GM21423 (cell line): ENCODE measurements around the gene PTS.

ENCODE experiments used
- ATAC-seq: cut with Tn5 transposase; IDR thresholded peaks from one replicate; pipeline ENCODE4 v1.9.1; 2021; ENCODE audit warnings: mild to moderate bottlenecking, moderate library complexity; ENCODE audit not compliant: unreplicated experiment

PTS gene

DNA sequence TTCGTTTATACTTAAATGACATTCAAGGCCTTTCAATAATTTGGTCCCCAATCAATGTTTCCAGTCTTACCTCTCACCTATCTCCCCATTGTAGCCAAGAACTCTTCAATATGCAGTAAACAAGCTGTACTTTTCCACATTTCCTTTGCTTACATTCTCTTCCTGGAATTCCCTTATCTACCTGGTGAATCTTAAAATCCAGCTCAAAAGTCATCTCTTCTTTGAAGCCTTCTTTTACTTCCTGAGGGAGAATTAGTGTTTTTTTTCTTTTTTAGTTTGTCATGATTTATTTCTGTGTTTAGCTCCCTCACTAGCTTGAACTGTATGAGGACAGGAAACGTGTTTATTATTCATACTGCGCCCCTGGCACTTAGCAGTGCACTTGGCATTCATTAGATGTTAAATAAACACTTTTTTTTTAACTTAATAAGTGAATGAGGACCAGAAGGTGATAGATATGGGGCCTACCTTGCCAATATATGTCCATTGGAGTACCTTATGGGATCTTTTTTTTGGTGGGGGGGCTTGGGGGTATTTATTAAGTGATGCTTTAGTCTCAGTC is 4.9 kb upstream of the PTS start:
- no peak for ATAC-seq

DNA sequence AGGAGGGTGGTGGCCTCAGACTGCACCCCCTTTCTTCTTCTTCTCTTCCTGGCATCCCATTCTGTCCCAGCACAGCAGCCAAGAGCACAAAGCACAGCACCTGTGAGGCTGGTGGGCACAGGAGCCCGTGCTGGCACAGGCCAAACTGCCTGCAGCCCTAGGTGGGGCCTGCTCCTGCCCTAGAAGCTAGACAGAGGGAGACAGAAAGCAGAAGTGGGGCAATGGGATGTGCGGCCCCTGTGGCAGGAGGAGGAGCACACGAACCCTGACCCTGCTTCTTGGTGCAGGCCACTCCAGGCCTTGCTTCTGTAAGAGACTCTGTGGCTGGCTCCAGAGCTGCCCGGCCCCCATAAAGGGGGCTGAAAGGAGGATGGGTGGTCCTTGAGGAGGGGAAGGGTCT is 3.9 kb upstream of the PTS start:
- no peak for ATAC-seq

DNA sequence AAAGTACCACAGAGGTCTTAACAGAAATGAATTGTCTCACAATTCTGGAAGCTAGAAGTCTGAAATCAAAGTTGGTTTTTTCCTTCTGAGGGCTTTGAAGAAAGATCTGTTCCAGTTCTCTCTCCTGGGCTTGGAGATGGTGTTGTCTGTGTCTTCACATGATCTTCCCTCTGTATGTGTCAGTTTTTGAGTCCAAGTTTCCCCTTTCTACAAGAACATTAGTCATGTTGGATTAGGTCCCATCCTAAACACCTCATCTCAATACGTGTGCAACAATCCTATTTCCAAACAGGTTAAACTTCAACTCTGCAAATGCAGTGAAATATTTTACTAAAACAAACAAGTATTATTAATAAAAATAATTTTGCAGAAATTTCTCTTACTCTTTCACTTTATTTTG is 3.1 kb upstream of the PTS start:
- no peak for ATAC-seq

GRCh38 chr11:112223754-112224532 is 2.3 kb upstream of the PTS start:
- no peak for ATAC-seq

DNA sequence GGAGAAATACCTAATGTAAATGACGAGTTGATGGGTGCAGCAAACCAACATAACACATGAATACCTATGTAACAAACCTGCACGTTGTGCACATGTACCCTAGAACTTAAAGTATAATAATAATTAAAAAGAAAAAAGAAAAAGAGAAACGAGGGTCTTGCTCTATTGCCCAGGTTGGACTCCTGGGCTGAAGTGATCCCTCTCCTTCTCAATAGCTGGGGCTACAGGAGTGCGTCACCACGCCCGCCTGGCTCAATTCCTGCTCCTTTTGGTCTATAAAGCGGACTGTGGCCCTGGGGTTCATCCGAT is 521 bp upstream of the PTS start:
- ATAC-seq: no peak

- ATAC-seq: peak; percentile 42
Measured at GRCh38 chr11:112226831-112227401, 688 bp downstream of the PTS start.

DNA sequence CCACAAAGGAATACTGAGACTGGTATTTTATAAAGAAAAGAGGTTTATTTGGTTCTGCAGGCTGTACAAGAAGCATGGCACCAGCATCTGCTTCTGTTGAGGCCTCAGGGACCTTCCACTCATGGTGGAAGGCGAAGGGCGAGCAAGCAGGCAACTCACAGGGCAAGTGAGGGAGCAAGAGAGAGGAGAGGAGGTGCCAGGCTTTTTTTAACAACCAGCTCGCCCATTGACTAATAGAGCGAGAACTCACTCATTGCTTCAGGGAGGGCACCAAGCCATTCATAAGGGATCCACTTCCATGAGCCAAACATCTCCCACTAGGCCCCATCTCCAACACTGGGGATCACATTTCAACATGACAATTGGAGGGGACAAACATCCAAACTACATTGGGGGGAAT is 1.2 kb downstream of the PTS start:
- no peak for ATAC-seq

- no peak for ATAC-seq
Measured at GRCh38 chr11:112228706-112229105, 2.5 kb downstream of the PTS start.

- no peak for ATAC-seq
Measured at GRCh38 chr11:112229159-112229558, 2.9 kb downstream of the PTS start.

DNA sequence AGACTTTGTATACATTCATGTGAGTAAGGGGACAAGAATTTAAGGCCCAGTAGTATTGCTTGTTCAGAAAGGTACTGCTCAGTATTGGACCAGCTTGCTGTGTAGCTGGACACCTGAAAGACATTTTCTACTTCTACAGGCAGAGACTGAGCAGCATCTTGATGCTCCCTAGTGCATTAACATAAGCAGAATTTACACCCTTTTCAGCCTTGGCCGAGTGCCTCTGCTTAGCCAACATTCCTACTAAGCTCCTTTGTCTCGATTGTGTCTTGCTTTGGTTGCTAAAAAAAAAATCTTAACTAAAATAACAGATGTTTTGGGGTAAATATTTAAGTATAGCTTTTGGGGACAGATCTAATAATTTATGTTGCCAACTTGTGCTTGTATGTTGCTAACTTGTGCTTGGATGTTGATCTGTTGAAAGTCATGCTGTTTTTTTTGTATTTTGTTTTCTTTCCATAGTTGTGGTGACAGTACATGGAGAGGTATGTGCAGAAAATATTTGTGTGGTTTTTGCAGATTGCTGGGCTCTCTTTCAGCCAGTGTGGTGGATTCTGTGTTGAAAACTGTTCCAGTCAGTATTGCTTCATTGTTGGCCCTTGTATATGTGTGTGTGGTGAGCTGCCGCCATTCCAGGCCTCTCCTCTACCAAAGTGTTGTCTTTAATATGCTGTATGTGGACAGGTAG is 3.7 kb downstream of the PTS start:
- no peak for ATAC-seq

DNA sequence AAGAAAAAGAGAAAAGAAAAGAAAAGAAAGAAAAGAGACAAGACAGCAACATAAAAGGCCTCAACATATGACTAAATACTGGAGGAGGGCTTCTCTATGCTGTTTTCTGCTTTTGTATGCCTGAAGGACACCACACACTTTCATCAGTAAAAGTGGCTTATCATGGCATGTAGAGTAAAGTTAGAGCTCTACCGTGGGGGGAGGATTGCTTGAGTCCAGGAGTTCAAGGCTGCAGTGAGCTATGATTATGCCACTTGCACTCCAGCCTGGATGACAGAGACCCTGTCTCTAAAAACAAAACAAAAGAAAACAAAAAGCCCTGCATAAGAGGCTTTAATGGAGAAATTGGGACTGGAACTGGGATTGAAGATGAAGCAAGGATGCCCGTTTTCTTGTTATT is 5.7 kb downstream of the PTS start:
- ATAC-seq: no peak

GRCh38 chr11:112235750-112236390 is 9.6 kb downstream of the PTS start:
- ATAC-seq: no peak

DNA sequence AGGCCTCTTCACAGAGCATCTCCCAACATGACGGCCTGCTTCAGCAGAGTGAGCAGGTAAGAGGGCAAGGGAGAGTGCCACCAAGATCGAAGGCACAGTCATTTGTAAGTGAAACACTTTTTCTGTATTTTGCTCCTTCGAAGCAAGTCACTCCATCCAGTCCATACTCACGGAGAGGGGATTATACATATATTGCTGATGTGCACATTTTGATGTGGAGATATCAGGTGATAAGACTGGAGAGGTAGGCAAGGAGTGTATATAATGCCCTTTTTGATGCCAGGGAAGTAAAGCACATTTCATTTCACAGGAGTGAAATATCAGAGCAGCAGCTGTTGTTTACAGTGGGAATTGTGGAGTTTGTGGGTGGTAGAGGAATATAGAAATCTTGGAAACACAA is 11.2 kb downstream of the PTS start:
- no peak for ATAC-seq

DNA sequence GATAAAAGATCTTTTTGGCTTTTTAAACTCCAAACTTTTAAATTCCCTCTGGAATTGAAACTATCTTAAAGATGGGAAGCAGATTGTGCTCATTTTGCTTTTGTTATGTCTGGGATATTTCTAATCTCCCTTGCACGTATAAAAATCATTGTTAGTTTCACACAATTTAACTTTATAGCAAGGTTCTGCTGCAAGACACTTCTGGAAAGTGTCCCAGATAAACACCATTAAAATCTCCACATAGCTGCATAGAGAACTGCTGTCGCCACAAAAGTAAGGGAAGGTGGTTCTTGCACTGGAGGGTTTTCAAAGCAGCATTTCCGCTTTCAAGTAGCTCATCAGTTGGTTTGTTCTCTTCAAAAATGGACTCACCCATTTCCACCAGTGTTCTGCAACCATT is 11.8 kb downstream of the PTS start:
- no peak for ATAC-seq

DNA sequence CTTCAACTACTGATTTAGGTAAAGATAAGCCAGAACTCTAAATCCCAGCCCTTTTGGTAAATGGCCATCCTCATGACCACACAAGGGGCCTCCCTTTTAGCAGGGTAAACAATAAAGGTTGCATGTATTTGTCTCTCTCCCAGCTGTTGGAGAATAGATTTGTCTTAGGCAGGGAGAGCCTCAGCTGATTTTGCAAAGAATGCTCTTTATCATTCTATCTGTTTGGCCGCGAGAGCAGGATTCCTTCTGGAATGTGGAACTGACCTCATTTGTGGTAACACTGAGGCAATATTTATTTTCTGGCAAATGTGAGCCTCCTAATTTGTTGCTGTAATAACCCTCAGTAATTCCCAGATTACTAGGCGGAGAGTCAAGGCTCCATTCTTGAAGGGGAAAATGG is 15.3 kb downstream of the PTS start:
- ATAC-seq: no peak

DNA sequence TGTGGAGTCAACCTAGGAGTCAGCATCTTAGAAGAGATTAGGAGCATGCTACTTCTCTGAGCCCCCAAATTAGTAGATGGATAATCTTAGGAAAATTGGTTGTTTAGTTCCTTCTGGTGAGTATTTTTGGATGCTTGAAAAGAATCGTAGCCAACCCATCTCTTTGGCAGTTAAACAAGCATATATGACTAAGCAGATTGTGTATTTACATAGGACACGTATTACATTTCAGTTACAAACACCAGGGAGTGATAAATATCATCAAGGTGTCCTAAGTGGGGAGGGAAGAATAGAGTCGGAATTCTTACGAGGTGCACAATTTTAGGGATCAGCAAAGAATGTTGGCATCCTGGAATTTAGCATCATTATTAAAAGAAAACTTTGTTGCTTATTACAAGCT is 21.0 kb downstream of the PTS start:
- no peak for ATAC-seq

- ATAC-seq: no peak
Measured at GRCh38 chr11:112248201-112248600, 22.0 kb downstream of the PTS start.

- no peak for ATAC-seq
Measured at GRCh38 chr11:112249871-112250610, 23.8 kb downstream of the PTS start.

GRCh38 chr11:112253605-112254242 is 27.5 kb downstream of the PTS start:
- ATAC-seq: no peak

DNA sequence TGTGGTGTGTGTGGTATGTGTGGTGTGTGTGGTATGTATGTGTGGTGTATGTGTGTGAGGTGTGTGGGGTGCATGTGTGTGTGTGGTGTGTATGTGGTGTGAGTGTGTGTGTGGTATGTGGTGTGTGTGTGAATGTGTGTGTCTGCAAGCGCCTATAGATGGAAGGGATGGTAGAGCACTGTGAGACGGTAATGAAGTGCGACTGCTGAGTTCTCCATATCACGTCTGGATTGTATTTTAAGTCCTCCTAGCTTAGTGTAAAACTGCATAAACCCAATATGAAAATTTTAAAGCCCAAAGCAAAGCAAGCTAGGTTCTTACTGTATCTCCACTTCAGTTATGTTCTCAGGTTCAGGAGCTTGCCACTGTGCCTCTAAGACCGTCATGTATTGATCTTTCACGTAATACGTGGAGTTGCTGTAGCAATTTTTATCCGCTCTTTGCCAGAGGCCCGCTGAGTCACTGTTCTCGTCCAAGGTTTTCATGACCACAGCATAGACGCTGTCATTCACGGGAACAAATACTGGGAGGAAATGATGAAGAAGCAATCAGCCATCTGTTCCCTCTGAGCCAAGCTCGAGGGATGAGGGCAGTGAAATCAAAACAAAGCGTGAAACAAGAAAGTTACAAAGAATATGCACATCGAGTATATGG is 29.0 kb downstream of the PTS start:
- no peak for ATAC-seq
